ENCODE data around the gene GDPD3.
"Not testable (repeated sequence)": the region's sequence is repeated elsewhere in the genome, so short reads cannot be mapped to it uniquely, and the experiment has no call there.

The GDPD3 gene

GRCh38 chr16:30122604-30123160 is 9.3 kb upstream of the GDPD3 start:
- DNase-seq, result peak; percentile 33

- DNase-seq, result no peak
These were observed 8.6 kb upstream of the GDPD3 start for GRCh38 chr16:30121741-30122571.

DNA sequence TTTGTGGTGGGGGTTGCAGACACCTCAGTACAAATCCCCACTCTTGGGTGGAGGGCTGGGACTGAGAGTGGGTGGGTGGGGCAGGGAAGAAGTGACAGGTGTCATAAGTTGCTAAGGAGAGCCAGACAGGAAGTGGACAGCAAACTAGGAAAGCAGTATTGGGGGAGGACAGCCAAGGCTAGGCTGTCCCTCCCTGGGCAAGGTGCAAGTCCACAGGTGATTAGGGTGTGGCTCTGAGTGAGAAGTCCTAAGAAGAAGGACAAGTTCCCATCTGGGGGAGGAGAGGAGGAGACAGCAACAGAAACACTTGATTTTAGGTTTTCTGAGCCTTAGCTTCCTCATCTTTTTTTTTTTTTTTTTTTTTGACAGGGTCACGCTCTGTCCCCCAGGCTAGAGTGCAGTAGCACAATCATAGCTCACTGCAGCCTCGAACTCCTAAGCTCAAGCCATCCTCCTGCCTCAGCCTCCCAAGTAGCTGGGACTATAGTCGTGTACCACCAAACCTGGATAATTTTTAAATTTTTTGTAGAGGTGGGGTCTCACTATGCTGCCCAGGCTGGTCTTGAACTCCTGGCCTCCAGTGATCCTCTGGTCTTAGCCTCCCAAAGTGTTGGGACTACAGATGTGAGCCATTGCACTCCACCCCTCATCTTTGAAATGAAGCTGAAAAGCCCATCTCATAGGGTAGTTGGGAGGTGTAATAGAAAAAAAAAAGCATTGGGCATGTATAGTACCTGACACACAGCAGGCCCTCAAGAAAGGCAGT is 7.2 kb upstream of the GDPD3 start:
- DNase-seq, result no peak

DNA sequence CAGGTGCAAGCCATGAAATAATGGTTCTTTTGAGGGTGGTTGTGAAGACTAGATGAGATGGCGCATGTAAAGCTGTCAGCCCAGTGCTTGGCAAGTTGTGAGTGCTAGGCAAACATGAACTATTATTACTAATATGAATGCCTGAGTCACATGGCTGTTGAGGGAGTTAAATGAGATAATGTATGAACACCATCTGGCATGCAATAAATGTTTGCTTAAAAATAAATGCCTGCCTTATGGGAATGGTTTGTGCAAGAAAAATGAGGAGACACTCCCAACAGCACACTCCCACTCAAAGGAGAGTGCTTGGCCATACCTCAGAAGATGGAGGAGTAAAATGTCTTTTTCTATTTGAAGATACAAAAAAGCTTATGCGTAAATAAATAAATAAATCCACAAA is 6.1 kb upstream of the GDPD3 start:
- DNase-seq, result no peak

GRCh38 chr16:30117768-30118167 is 4.4 kb upstream of the GDPD3 start:
- DNase-seq, result no peak

DNA sequence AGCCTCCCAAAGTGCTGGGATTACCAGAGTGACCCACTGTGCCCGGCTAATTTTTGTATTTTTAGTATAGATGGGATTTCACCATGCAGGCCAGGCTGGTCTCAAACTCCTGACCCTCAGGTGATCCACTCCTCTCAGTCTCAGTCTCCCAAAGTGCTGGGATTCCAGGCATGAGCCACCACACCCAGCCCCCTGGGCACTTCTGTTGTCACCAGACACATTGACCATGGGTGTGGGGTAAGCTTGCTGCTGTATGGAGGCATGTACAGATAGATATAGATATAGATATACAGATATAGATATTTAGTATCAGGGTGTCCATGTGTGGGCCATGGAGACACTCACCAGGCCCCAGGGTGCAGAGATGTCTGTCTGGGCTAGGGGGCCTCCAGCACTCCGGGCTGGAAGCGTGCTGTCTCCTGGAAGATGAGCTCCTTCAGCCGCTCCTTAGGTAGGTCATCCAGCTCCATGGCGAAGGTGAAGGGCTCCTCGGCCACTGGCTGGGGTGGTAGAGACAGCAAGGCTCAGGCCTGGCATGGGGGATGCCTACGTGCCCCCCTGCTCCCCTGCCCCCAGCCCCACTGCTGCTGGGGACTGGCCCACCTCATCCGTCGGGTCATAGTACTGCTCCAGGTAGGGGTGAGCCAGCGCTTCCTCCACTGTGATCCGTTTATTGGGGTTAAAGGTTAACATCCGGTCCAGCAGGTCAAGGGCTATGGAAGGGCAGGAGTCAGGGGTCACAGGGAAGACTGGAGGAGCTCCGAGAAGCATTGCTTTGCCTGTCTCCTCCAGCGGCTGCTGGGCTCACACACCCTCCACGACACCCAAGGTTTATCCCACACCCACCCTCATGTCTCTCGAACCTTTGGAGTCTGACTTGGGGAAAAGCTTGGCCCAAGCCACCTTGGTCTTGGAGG is 3.2 kb upstream of the GDPD3 start:
- DNase-seq, result no peak

GRCh38 chr16:30115238-30115637 is 1.9 kb upstream of the GDPD3 start:
- peak; percentile 99 for DNase-seq

- not testable (repeated sequence) for DNase-seq
These were observed 1.5 kb upstream of the GDPD3 start for GRCh38 chr16:30114833-30115232.

DNA sequence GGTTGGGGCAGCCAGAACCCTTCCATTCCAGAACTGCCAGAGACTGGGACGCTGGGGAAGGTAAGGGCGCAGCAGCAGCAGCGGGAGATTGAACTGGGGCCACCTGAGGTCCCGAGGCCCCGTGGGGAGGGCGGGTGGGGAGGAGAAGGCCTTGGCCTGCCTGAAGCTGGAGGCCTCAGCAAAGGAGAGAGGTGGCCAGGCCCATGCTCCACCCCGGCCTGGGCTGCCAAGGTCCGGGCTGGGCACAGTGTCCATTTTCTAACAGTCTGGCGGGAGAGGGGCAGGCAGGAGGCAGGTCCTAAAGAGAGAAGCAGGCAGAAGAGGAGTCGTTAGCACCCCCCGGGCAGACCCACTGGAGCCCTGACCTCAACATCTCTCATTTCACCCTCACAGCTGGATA is 1.1 kb upstream of the GDPD3 start:
- no peak for DNase-seq

DNA sequence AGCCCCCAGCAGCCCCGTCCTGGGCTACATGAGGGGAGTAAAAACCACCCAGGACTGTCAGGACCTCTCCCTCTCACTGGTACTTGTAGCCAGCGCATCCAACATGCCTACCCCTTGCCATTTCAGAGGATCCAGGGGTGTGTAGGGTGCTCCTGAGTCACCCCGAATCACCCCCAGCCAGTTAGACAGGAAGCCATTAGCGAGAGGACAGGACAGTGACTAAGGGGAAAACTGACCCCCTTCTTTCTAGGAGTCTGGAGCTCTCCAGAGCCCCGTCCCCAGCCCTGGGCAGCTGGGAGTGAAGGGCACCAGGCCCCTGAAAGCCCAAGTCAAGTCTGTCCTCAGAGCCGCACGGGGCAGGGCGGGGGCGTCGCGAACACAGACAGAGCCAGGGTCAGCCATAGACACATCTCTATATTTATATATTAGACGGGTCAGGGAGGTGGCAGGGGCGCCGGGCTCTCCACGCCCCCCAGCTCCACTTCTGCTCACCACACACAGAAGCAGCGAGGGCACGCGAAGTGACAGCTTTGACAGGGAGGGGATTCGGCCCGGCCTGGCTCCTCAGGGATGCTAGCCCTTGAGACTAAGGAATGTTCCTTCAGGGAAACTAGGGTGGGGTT is 485 bp upstream of the GDPD3 start:
- DNase-seq, result no peak

- DNase-seq, result no peak
These were observed 923 bp downstream of the GDPD3 start for GRCh38 chr16:30112197-30113030.

DNA sequence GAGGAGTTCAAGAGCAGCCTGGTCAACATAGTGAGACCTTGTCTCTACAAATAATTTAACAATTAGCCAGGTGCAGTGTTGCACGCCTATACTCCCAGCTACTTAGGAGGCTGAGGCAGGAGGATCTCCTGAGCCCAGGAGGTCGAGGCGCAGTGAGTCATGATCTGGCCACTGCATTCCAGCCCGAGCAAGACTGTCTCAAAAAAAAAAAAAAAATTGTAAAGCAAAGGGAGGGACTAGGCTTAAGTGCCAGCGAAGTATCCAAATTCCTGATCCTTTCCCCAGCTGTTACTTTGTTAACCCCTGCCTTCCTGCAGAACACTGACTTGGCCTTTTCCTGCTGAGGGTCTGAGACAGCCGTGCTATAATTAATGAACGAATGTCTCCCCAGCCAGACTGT is 2.7 kb downstream of the GDPD3 start:
- DNase-seq, result no peak

- DNase-seq, result no peak
These were observed 5.1 kb downstream of the GDPD3 start for GRCh38 chr16:30108059-30108850.

- no peak for DNase-seq
These were observed 8.8 kb downstream of the GDPD3 start for GRCh38 chr16:30104492-30104891.

DNA sequence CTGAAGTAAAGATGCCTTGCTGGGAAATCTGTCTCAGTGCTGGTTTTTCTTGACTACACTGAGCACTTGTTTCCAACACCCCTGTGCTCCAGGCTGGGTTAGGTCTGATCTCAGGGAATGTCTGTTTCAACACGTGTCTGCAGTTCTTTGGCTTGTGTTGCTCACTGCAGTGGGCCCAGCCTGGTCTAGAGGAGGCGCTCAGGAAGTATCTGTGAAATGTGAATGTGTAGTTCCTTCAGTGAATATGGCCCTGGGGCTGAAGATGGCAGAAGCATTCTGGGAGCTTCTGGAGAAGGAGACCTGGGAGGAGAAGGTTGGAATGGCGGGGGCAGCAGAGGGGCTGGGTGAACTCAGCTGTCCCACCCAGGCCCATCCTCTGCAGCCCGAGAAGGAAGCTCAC is 9.2 kb downstream of the GDPD3 start:
- no peak for DNase-seq

DNA sequence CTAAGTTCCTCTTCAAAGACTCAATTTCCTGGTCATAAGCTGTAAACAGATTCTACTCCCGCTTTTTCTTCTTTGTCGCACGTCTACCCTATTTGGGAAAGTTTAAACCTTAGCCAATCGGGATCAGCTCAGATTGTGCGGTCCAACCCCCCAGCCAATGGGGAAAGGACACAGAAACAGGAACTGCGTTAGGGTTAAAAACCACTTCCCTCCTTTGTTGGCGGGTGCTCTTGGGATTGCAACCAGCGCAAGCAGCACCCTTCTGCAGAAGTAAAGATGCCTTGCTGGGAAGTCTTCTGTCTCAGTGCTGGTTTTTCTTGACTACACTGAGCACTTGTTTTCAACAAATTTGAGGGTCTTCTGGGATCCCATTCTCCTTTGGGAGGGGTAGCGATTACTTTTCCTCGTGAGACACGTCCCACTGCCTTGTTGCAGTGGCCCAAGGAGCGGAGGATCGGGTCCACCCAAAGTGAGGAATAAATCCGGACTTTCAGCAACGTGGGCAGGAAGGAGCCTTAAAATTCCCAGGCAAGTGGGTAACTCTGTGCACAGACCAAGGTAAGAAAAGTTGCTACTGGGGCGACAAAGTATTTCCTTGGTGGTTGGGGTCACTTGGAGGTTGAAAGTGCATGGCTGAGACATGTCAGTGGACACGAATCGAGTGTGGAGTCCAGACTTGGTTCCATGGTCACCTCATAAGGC is 16.3 kb downstream of the GDPD3 start:
- DNase-seq, result peak; percentile 25

- peak; percentile 97 for DNase-seq
These were observed 17.1 kb downstream of the GDPD3 start, which contains the start of gene YPEL3 for GRCh38 chr16:30096105-30096861. Gene YPEL3, minus strand, starts transcription at chr16:30096213. Its CDS starts 731 bp downstream, at chr16:30095482.

- peak; percentile 13 for DNase-seq
These were observed 17.9 kb downstream of the GDPD3 start for GRCh38 chr16:30095166-30096078.
